Stimulated activated CD8-positive, alpha-beta memory T cell treated with anti-CD3 and anti-CD28 coated beads, Interleukin-2, amount 100 ng/mL, for 1 hour (primary cell): ENCODE data around the gene ELK1.

Experiments
- DNase-seq, 2 donors: peaks; one replicate each; pipeline ENCODE4 v3.0.0-alpha.2; 2020; ENCODE audit warnings: low read depth in 2 of 2

The ELK1 gene

DNA sequence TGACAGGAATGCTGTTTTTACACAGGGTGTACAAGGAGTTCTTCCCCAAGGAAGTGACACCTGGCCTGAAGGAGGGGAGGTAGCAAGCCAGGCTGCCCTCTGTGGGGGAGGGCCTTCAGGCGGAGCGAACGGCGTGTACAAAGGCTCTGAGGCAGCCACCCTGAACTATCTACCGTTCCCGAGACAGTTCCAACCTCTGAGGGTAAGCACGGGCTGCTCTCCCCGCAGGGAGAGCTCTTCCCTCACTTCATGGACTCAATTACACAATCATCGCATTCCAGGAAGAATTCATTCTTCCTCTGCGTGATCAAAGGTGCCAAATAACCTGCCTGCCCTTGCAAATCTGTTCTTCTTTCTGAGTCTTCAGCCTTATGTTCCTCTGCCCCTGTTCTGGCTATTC lies 4.8 kb downstream of the ELK1 start:
- DNase-seq, result no peak

DNA sequence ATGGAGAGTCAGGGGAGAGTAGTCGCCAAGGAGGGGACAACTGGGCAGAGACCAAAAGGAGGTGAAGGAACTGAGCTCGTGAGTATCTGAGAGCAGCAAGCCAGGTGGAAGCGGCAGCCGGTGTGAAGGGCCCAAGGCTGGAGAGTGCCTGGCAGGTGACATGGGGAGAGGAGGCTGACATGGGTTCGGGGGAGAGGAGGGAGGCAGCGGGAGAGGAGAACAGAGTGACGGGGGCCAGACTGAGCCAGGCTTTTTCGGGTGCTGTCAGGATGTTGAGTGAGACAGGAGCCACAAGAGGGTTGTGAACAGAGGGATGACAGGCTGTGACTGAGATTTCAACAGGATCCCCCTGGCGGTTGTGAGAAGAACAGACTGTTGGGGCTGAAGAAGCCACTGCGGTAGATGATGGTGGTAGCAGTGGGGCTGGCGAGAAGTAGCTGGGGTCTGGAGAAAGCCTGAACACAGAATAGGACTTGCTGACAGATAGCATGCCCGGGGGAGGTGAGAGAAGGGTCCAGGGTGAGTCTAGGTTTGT lies 5.7 kb downstream of the ELK1 start:
- no peak for DNase-seq

DNA sequence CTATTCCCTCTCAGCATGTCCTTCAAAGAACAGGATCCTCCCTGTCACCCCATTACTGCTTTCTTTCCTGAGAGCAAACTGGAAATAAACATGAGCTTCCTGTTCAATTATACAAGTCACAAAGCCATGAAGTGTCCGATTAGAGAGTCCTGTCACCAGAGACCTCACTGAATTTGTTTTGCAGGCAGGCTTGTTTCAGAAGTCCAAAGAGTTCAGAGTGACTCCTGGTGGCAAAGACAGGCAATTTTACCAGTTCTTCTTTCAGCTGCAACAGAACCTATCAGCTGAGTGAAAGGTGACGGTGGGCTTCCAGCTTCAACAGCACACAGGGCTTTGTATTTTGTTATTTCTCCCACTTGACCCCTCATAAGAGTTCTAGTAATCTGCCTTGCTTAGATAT lies 6.4 kb downstream of the ELK1 start:
- no peak for DNase-seq

DNA sequence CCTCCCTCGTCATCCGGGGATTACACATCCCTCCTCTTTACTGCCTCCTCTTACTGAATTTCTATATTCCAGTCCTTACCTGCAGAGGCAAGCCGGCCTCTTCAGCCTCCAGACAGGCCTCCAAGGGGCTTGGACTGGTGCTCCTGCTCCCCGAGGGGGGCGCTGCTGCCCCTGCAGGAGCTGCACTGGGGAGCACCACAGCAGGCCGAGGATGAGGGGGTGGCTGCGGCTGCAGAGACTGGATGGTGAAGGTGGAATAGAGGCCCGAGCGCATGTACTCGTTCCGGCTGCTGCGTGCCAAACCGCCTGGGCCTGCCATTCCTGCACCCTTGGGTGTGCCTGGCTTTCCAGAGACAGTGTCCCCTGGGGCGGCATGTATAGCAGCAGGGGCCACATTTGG lies 11.5 kb downstream of the ELK1 start:
- no peak for DNase-seq

DNA sequence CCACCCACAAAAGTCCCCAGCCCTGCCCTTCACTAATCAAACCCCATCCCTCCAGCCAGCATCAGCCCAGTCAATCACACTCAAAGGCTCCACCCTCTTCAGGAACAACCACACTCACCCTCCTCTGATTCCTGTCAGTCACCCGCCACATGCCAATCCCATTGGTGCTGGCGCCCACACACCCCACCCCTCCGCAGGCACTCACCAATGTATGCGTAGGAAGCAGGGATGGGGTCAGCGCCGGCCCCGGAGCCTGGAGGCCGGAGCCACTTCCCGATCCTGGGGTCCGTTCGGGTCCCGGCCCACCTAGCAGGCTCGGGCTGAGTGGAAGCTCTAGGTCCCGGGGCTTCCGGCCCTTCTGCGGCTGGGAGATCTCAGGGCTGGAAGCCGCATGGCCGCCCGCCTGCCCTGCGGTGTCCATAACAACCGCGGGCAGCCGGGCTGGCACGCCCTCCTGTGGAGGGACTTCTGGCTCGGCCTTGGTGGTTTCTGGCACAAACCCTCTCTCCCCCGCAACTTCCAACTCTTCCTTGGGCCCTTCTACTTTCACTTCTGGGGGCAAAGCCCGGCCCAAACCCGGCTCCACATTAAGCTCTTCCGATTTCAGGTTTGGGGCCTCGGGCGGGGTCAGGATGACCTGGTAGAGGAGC lies 12.7 kb downstream of the ELK1 start:
- DNase-seq, result no peak

DNA sequence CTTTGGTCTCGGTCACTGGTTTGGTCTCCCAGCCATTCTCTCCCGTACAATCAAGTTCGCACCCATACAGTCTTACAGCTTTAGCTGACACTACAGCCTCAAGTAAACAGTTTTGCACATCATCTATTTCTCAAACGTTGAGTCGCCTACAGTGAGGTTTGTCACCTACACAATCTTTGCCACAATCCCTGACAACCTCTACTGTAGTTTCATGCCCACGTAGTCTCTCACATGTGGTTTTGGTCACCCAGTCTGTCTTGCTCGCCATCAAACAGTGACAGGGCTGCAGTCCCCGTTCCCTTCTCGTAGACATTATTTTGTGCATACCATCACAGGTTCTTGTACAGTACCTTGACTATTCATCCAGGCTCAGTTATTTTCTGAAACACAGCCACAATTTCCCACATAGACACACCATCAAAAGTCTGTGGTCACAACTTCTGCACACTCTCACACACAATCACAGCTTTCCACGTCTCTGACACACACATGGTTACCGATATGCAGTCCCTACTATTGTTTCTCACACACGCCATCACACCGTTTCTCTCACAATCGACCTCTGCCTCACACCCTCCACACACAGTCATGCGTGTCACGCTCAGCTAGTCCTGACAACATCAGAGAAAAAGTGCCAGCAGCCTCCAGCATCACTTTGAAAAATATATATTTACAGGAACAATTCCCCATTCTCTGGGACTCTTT lies 15.3 kb downstream of the ELK1 start:
- no peak for DNase-seq

DNA sequence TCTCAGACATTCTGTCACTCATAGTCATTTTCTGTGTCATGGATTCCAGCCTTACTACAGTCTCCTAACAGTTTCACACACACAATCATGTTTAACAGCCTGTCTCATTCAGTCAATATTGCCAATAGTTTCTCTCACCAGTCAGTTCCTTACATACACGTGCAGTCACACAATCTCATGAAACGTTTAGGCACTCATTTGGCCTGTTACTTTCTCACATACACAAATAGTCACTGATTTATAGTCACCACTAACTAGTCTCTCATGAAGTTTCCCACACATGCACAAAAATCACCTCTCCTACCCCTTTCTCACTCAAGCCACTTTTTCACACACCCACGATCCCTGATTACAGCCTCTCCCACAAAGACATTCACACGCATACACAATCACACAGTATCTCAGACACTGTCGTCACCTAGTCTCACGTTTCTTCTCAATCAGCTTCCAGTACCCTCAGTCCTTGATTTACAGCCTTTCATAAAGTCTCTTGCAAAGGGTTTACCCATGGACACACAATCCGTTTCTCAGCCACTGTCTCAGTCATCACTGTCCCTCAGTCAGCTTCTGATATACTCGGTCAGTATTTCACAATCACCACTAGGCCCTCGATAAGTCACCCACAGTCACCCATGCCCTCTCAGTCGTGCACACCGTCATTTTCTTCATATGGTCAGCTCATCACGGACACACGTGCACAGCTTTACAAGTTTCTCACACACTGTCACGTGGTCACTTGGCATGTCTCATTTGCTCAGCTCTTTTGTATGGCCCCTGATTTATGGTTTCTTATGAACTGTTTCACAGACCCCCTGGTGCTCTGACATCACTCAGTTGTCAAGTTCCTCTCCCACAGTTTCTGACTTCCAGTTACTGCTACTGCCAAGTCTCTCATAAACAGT lies 16.4 kb downstream of the ELK1 start:
- DNase-seq, result no peak

DNA sequence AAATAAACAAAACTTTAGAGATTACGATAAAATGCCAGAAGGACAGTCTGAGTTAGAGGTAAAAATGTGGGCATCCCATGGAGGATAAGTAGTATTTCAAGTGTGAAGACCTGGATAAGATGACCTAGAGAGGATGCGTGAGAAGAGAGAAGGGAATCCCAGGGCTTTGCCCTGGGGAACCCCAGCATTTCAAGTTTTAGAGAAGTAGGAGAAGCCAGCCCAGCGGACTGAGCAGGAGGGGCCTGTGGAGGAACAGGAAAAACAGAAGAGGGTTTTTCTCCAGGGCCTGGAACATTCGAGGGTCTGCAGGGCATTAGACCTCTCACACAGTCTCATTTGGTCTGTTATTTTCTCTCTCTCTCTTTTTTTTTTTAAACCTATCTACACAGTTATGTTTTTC lies 17.7 kb downstream of the ELK1 start:
- DNase-seq, result no peak

DNA sequence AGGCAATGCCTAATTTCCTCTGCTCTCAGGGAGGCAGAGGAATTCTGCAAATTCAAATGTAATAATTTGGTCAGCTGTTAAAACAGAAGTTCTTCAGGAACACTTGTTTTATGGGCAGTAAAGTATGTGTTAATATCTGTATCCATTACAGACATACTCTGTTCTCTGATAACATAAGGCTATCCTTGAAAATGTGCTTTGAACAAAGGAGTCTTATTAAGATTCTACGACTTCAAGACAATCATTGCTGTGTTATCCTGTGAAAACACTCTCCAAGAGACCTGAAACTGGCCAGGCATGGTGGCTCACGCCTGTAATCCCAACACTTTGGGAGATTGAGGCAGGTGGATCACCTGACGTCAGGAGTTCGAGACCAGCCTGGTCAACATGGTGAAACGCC lies 18.7 kb downstream of the ELK1 start:
- no peak for DNase-seq

DNA sequence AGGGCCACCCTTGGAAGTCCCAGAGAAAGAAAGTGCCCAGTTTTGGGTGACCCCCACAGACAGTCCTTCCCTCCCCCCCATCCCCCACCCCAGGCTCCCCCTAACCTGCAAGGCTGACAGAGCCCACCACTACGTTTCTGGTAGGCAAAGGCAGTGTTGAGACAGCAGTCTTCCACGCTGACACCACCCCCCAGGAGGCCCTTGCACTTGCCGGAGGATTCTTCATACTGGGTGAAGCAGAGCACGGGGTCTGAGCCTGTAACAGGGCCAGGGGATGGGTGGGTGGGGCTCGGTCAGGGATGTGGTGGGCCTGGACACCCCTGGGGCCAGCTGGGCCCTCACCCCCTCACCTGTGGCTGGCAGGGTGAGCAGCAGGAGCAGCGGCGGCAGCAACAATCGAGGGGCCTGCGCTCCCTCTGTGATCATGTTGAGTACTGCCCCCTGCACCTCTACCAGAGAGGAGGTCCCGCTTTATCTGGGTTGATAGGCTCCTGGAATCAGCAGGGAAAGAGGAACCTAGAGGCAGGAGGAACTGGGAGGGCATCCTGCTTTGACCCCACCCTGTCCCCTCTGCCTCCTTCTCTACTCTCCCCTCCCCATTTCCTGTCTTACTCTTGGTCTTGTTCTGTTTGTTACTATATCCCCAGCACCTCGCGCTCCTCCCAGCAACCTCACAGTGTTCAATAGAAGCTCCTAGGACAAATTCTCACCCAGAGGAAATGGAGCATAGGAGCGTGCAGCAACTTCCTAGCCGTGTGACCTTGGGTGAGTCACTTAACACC lies 20.8 kb downstream of the ELK1 start, which contains the start of gene CFP:
CFP (minus strand) TSS at position 512 of the 782 bp plus-strand sequence; CDS start at position 426, 86 bp downstream.
- DNase-seq, result no peak

DNA sequence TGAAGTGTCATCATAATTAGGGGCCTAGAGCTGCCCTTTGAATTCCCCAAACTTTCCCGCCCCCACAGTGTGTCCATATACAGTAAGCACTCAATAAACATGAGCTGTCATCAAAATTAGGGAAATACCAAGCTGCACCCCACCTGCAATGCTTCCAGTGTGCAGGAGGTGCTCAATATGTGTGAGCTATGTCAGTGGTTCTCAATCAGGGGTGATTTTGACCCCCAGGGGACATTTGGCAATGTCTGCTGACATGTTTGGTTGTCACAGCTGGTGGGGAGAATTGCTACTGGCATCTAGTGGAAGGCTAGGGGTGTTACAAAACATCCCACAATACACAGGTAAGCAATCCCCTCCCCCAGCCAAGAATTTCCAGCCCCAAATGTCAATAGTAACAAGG lies 21.4 kb downstream of the ELK1 start:
- DNase-seq, result no peak

DNA sequence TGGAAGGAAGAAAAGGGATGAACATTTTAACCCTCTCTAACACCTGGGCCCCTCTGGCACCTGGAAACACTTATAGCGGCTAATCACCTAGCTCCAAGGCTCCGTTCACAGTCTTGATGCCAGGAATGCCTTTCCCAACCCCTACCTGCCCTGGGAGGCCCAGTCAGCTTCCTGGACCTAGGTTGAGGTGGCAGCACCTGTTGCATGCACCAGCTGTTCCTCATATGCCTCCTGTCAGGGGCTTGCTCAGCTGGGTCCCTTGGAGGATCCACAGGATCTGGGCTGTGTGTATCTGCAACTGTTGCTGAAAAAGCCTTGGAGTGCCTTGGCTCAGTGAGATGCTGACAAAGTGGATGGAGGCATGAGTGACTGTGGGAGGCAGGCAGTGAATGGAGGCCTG lies 25.0 kb downstream of the ELK1 start:
- DNase-seq, result no peak

DNA sequence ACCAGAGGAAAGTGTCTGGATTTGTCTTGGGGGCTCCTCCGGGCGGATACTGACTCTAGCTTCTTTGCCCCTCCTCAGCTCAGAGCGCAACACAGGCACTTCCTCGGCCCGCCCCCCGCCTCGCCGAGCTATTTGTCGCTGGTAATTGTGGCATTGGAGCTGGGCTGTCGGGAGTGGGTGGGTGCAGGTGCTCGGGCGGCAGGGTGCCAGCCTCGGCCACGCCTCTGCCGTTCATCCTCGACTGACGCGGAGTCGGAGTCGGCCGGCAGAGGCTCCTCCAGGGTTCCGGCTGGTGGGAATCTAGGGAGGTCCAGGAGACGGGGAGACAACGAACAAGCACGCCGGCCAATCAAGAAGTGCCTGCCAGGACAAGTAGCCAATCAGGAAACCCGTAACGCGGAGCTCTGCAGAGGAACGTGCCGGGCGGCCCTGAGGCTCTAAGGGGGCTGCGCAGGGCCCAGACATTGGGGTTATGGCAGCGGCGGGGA lies 26.8 kb downstream of the ELK1 start:
- no peak for DNase-seq

DNA sequence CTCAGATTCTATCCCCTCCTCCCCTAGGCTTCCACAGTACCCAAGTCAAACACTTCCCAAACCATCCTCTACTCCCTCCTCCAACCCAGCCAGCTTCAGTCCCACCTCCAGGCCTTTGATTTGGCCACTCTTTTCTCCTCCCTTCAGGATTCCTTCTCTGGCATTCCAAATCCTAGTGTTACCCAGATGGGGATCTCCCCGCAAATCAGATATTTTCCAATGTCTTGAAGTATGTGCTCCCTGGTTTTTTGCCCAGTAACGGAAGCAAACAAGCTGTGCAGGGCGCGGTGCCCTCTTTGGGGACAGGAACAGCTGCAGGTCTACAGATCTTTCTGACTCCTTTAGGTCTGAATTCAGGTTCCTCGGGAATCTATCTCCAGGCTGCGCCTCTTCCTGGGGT lies 28.5 kb downstream of the ELK1 start:
- no peak for DNase-seq

DNA sequence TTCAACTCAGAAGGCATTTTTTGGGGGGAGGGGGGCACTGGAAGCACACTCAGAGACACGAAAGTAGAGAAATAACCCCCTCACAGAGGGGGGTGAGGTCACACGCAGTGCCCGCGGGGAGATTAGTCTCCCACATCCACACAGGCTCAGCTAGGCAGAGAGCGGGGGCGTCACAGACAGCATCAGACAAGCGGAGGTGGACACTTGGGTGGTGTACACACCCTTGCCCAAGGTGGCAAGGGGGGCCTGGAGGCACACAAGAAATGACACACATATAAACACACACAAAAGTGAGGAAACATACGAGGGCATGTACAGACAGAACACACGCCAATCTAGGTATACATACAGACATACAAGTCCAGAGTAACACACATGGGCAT lies 30.1 kb downstream of the ELK1 start:
- no peak for DNase-seq

DNA sequence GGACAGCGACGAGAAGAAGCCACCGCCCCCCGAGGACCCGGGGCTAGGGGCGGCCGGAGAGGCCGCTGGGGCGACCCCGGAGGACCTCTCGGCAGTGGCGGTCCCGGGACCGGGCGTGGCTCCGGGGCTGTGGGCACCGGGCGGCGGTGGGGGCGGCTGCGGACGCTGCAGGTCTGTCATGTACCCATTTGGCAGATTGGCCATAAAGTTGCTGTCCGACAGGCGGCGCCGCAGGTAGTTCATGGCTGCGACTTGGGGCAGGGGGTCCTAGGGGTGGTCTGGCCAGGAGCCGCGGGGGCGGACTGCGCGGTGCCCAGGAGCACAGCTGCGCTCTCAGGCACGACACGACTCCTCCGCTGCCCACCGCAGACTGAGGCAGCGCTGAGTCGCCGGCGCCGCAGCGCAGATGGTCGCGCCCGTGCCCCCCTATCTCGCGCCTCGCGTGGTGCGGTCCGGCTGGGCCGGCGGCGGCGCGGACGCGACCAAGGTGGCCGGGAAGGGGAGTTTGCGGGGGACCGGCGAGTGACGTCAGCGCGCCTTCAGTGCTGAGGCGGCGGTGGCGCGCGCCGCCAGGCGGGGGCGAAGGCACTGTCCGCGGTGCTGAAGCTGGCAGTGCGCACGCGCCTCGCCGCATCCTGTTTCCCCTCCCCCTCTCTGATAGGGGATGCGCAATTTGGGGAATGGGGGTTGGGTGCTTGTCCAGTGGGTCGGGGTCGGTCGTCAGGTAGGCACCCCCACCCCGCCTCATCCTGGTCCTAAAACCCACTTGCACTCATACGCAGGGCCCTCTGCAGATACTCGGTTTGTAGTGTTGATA lies 30.7 kb downstream of the ELK1 start, which contains the start of gene SYN1:
SYN1 (minus strand) TSS at position 372 of the 817 bp plus-strand sequence; CDS start at position 243, 129 bp downstream.
- DNase-seq, result peak; percentile 48 to 64

DNA sequence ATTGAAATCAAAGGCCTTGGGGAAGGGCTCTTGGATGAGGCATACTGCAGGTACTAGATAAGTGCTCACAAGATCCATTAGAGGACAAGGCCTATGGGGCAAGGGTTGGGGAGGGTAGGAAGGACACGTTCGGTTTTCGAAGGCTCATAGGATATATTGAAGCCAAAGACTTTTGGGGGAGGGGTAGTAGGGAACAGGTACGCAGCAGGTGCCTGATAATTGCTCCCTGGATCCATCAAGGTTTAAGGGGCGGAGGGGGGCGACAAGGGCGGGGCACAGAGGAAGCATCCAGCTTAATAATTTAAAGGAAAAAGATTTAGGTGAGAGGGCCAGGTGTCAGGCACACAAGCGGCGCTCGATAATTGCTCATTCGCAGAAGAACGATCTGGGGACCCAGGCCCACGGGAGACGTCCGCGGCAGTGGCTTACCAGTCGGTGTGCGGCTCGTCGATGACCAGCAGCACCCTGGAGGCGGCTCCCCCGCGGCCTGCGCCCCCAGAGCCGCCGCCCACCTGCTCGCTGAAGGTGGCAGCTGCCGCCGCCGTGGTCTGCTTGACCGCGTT lies 31.4 kb downstream of the ELK1 start:
- no peak for DNase-seq

DNA sequence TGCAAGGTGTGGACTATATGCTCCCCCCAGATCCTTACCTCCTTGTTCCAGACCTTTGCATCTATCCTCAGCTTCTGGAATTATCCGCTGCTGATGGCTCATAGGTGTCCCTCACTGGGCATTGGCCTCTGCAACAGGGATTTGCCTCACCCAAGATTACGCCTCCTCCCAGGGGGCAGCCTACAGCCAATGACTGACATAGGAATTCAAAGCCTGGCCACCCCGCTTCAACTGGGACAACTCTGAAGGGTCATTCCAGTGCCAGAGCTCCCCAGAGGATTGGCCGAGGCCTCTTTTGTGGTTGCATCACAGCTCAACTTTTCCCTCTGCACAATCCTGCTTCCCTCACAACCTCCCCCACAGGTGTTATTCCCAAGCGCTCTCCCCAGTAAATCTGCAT lies 35.7 kb downstream of the ELK1 start:
- no peak for DNase-seq

DNA sequence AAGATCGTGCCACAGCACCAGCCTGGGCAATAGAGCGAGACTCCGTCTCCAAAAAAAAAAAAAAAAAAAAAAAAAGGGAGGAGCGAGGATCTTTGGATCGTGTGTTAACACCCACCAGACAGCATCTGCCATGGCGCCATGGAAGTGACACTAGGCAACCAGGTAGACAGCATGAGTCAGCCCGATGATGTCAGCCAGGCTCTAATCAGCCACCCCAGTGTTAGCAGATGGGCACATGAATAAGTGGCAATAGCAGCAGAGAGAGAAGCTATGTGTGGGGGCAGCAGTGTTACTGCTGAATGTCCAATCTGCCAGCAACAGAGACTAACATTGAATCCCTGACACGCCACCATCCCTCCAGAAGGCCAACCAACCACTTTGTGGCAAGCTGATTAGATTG lies 37.3 kb downstream of the ELK1 start:
- no peak for DNase-seq

DNA sequence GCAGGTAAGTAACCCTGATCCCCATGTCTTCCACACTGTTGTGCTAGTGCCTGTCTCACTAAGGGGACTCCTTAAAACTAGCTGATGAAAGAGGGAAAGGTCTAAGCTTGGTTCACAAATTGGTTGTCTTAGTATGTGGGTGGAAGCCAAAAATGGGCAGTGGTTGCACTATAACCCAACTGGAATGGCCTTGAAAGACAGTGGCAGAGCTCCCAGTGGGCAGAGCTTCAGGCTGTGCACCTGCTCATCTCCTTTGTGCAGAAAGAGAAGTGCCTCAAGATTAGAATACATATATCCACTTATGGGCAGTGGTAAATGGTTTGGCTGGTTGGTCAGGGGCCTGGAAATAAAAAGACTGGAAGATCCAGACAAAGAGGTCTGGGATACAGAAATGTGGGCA lies 37.9 kb downstream of the ELK1 start:
- DNase-seq, result no peak
